ENCODE data around the gene UBA52. TPM values are rescaled to one million over a fixed set of nuclear protein-coding genes. Genes with fewer than 3 reads are reported as not detected.
A peak's percentile ranks its signal among the peaks of the same experiment; 100 is the strongest.

UBA52 gene
- total and polyA plus RNA-seq, 2 experiments from 2014 or later = 708 to 755 TPM

- H3K9me2 ChIP-seq (ENCODE audit: insufficient read depth) = no peaks in the 10 kb centered on the region
- H3K36me3 ChIP-seq (ENCODE audit: low read depth) = no peaks in the 10 kb centered on the region
- DNase-seq = no peak
- peaks cover 80% of the 10 kb centered on the region for H3K27me3 ChIP-seq (replicated peaks; ENCODE audit: insufficient read depth)
- H3K4me3 ChIP-seq = no peak overlapping the region
- in situ Hi-C loops (cut with MboI) = no loop called here
- H3K9me3 ChIP-seq (ENCODE audit: low read depth) = no peaks in the 10 kb centered on the region
- 0 out of 2 replicates have a peak, but pooled peaks cover 6% of the 10 kb centered on the region for H3F3A ChIP-seq (ENCODE audit: insufficient read depth)
- no peaks in the 10 kb centered on the region for H3K4me1 ChIP-seq (ENCODE audit: insufficient read depth)
- H2AFZ ChIP-seq = no peak overlapping the region
- no peak overlapping the region for H3K27ac ChIP-seq
- H3K79me2 ChIP-seq (ENCODE audit: insufficient read depth) = no peaks in the 10 kb centered on the region
- WGBS, 2 experiments (ENCODE audit: low coverage in 1 of 2, low lambda C conversion rate in 2 of 2, missing lambda C conversion rate in 2 of 2) = 2 to 4% methylated on average over 41 to 62 of the region's 62 CpGs
- H3K4me2 ChIP-seq (ENCODE audit: unreplicated experiment) = no peak overlapping the region
- H4K20me1 ChIP-seq (ENCODE audit: insufficient read depth) = no peaks in the 10 kb centered on the region
- TF ChIP-seq EZH2 (IDR thresholded peaks at IDR 0.05; ENCODE audit: insufficient read depth, poor library complexity, severe bottlenecking) (peak; percentile 98), EZH2phosphoT487 (IDR thresholded peaks at IDR 0.05; ENCODE audit: insufficient read depth, low read depth) (peak; percentile 81; the same call in 1 of the 2 replicates)
- H3K9ac ChIP-seq = no peak overlapping the region
Measured at GRCh38 chr19:18611327-18612050, 39.8 kb downstream of the UBA52 start.

- no peaks in the 10 kb centered on the region for H3K4me1 ChIP-seq (ENCODE audit: insufficient read depth)
- peak overlapping the region; percentile 67 for H3K4me3 ChIP-seq
- H3K9ac ChIP-seq = no peak overlapping the region
- peak overlapping the region; percentile 59 for H3K4me2 ChIP-seq (ENCODE audit: unreplicated experiment)
- no peaks in the 10 kb centered on the region for H3K9me3 ChIP-seq (ENCODE audit: low read depth)
- no peak for DNase-seq
- no peaks in the 10 kb centered on the region for H4K20me1 ChIP-seq (ENCODE audit: insufficient read depth)
- H3K36me3 ChIP-seq (ENCODE audit: low read depth) = no peaks in the 10 kb centered on the region
- H3F3A ChIP-seq (ENCODE audit: insufficient read depth) = 0 out of 2 replicates have a peak, but pooled peaks cover 6% of the 10 kb centered on the region
- H3K9me2 ChIP-seq (ENCODE audit: insufficient read depth) = no peaks in the 10 kb centered on the region
- in situ Hi-C loops (cut with MboI) = no loop called here
- H2AFZ ChIP-seq = no peak overlapping the region
- H3K27me3 ChIP-seq (replicated peaks; ENCODE audit: insufficient read depth) = peaks cover 79% of the 10 kb centered on the region
- H3K27ac ChIP-seq = no peak overlapping the region
- whole genome bisulfite sequencing, 2 experiments (ENCODE audit: low coverage in 1 of 2, low lambda C conversion rate in 2 of 2, missing lambda C conversion rate in 2 of 2) = 2% methylated on average over 19 to 30 of the region's 30 CpGs
- TF ChIP-seq EZH2phosphoT487 (IDR thresholded peaks at IDR 0.05; ENCODE audit: insufficient read depth, low read depth) = peak; percentile 70; the same call in 1 of the 2 replicates
- TF ChIP-seq EZH2 (IDR thresholded peaks at IDR 0.05; ENCODE audit: insufficient read depth, poor library complexity, severe bottlenecking) = peak; percentile 99
- H3K79me2 ChIP-seq (ENCODE audit: insufficient read depth) = no peaks in the 10 kb centered on the region
Measured at GRCh38 chr19:18612051-18612771, 40.6 kb downstream of the UBA52 start.

GRCh38 chr19:18612772-18613588 lies 41.3 kb downstream of the UBA52 start, which contains the start of gene TMEM59L:
Gene TMEM59L, plus strand, starts transcription at chr19:18612870. Its CDS starts 89 bp downstream, at chr19:18612959.
- Histone ChIP-seq H4K20me1 (ENCODE audit: insufficient read depth) (no peaks in the 10 kb centered on the region), H3K4me1 (ENCODE audit: insufficient read depth) (no peaks in the 10 kb centered on the region), H3K9me3 (ENCODE audit: low read depth) (no peaks in the 10 kb centered on the region), H3K79me2 (ENCODE audit: insufficient read depth) (no peaks in the 10 kb centered on the region), H3K9ac (no peak within 1 kb of the TSS), H3F3A (ENCODE audit: insufficient read depth) (0 out of 2 replicates have a peak, but pooled peaks cover 6% of the 10 kb centered on the region), H3K9me2 (ENCODE audit: insufficient read depth) (no peaks in the 10 kb centered on the region), H3K27me3 (replicated peaks; ENCODE audit: insufficient read depth) (peaks cover 72% of the 10 kb centered on the region), H3K27ac (no peak within 1 kb of the TSS), H3K4me3 (peak within 1 kb of the TSS; percentile 67), H2AFZ (peak within 1 kb of the TSS; percentile 68), H3K4me2 (ENCODE audit: unreplicated experiment) (peak within 1 kb of the TSS; percentile 59), H3K36me3 (ENCODE audit: low read depth) (no peaks in the 10 kb centered on the region)
- TF ChIP-seq EZH2 (IDR thresholded peaks at IDR 0.05; ENCODE audit: insufficient read depth, poor library complexity, severe bottlenecking) (no peak), EZH2phosphoT487 (IDR thresholded peaks at IDR 0.05; ENCODE audit: insufficient read depth, low read depth) (peak; percentile 7; the same call in 1 of the 2 replicates)
- in situ Hi-C loops (cut with MboI) = no loop called here
- 4 to 5% methylated on average over 39 to 68 of the region's 70 CpGs for WGBS, 2 experiments (ENCODE audit: low coverage in 1 of 2, low lambda C conversion rate in 2 of 2, missing lambda C conversion rate in 2 of 2)
- DNase-seq = peak; percentile 40

Measured in GM23248 (cell line).